Measurements from ENCODE around the gene MAP3K13.

MAP3K13 gene

DNA sequence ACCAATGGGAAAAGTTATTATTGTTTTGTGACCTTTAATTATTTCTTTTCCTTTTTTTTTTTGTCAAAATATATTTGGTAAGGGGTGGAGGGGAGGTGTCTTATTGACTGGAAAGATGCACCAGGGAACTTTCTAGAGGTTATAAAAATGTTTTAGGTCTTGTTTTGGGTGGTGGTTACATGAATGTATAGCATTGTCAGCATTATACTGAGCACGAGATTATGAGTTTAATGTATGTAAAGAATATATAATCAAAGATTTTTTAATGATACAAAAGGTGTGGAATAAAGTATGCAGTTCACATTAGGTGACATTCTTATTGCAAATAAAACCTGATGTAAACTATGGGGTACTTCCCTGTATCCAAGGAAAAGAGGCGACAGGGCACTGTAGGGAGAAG, 23.0 kb upstream of the MAP3K13 start:
- TF ChIP-seq EZH2 (IDR thresholded peaks at IDR 0.05; ENCODE audit: borderline replicate concordance, low read depth, low read length, severe bottlenecking): no peak
- TF ChIP-seq, protein P1, sequence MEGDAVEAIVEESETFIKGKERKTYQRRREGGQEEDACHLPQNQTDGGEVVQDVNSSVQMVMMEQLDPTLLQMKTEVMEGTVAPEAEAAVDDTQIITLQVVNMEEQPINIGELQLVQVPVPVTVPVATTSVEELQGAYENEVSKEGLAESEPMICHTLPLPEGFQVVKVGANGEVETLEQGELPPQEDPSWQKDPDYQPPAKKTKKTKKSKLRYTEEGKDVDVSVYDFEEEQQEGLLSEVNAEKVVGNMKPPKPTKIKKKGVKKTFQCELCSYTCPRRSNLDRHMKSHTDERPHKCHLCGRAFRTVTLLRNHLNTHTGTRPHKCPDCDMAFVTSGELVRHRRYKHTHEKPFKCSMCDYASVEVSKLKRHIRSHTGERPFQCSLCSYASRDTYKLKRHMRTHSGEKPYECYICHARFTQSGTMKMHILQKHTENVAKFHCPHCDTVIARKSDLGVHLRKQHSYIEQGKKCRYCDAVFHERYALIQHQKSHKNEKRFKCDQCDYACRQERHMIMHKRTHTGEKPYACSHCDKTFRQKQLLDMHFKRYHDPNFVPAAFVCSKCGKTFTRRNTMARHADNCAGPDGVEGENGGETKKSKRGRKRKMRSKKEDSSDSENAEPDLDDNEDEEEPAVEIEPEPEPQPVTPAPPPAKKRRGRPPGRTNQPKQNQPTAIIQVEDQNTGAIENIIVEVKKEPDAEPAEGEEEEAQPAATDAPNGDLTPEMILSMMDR (IDR thresholded peaks at IDR 0.05; ENCODE audit: borderline replicate concordance, extremely low read depth, low read length, poor library complexity, severe bottlenecking): no peak
- no peak overlapping the region for H2AFZ ChIP-seq (ENCODE audit: low read depth, low read length)
- H3K27me3 ChIP-seq (ENCODE audit: insufficient read depth, low read length, poor library complexity): peaks cover 3% of the 10 kb centered on the region
- no peaks in the 10 kb centered on the region for H3K36me3 ChIP-seq (ENCODE audit: insufficient read depth, low read length)
- no peak overlapping the region for H3K27ac ChIP-seq (ENCODE audit: low read length)
- no peaks in the 10 kb centered on the region for H3K79me2 ChIP-seq (ENCODE audit: insufficient read depth, low read length)
- ATAC-seq (ENCODE audit: insufficient read depth, low read depth) (no peak), DNase-seq (no peak)
- H3K9me3 ChIP-seq (ENCODE audit: insufficient read depth, low read length, severe bottlenecking): no peaks in the 10 kb centered on the region
- H3K9ac ChIP-seq (ENCODE audit: low read depth, low read length): no peak overlapping the region
- H3K4me3 ChIP-seq (ENCODE audit: low read depth in 1 of 2, low read length in 2 of 2): no peak overlapping the region
- no peaks in the 10 kb centered on the region for H3K4me1 ChIP-seq (ENCODE audit: insufficient read depth, low read length)
- no peaks in the 10 kb centered on the region for H4K20me1 ChIP-seq (ENCODE audit: insufficient read depth, low read length)
- no peak overlapping the region for H3K4me2 ChIP-seq (ENCODE audit: insufficient read depth, low read length)

DNA sequence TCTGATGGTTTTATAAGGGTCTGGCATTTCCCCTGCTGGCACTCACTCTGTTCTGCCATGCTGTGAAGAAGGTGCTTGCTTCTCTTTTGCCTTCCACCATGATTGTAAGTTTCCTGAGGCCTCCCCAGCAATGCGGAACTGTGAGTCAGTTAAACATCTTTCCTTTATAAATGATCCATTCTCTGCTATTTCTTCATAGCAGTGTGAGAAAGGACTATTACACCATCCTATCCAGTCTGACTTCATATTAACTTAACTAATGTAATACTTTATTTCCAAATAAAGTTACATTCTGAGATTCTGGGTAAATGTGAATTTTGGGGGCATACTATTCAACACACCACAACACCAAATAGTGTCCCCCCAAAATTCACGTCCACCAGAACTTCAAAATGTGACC, 22.2 kb upstream of the MAP3K13 start:
- Histone ChIP-seq H3K4me1 (ENCODE audit: insufficient read depth, low read length) (no peaks in the 10 kb centered on the region), H4K20me1 (ENCODE audit: insufficient read depth, low read length) (no peaks in the 10 kb centered on the region), H3K4me3 (ENCODE audit: low read depth in 1 of 2, low read length in 2 of 2) (no peak overlapping the region), H3K4me2 (ENCODE audit: insufficient read depth, low read length) (no peak overlapping the region), H3K36me3 (ENCODE audit: insufficient read depth, low read length) (no peaks in the 10 kb centered on the region), H3K79me2 (ENCODE audit: insufficient read depth, low read length) (no peaks in the 10 kb centered on the region), H3K9me3 (ENCODE audit: insufficient read depth, low read length, severe bottlenecking) (no peaks in the 10 kb centered on the region), H3K9ac (ENCODE audit: low read depth, low read length) (no peak overlapping the region), H2AFZ (ENCODE audit: low read depth, low read length) (no peak overlapping the region), H3K27me3 (ENCODE audit: insufficient read depth, low read length, poor library complexity) (peaks cover 3% of the 10 kb centered on the region), H3K27ac (ENCODE audit: low read length) (no peak overlapping the region)
- ATAC-seq (ENCODE audit: insufficient read depth, low read depth): no peak
- no peak for DNase-seq
- TF ChIP-seq EZH2 (IDR thresholded peaks at IDR 0.05; ENCODE audit: borderline replicate concordance, low read depth, low read length, severe bottlenecking): no peak
- TF ChIP-seq, protein P1 (IDR thresholded peaks at IDR 0.05; ENCODE audit: borderline replicate concordance, extremely low read depth, low read length, poor library complexity, severe bottlenecking): no peak

DNA sequence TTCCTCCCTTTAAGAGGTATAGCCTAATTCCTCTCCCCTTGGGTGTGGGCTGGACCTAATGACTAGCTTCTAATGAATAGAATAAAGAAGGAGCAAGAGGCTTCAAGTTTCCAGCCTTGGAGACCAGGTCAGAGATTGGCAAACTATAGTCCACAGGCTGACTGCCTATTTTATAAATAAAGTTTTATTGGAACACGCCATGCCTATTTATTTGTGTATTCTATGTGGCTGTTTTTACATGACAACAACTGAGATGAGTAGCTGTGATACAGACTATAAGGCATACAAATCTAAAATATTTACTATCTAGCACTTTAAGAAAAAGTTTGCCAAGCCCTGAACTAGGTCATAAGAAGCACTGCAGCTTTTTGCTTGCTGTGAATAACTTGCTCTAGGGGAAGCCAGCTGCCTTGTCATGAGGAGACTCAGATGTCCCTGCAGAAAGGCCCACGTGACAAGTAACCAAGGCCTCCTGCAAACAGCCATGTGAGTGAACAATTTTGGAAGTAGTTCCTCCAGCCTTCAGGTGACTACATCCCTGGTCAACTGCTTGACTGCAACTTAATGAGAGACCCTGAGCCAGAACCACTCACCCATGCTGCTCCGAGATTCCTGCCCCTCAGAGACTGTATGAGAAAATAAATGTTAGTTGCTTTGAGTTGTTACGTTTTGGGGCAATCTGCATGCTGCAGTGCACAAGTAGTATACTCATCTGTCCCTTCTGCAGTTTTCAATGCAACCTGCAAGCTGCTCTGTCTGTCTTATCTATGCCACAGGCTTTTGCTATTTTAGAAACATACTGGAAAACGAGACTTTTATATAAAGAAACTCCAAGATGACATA, 21.1 kb upstream of the MAP3K13 start:
- Histone ChIP-seq H3K27ac (ENCODE audit: low read length) (no peak overlapping the region), H2AFZ (ENCODE audit: low read depth, low read length) (no peak overlapping the region), H4K20me1 (ENCODE audit: insufficient read depth, low read length) (no peaks in the 10 kb centered on the region), H3K27me3 (ENCODE audit: insufficient read depth, low read length, poor library complexity) (peaks cover 3% of the 10 kb centered on the region), H3K4me2 (ENCODE audit: insufficient read depth, low read length) (no peak overlapping the region), H3K9ac (ENCODE audit: low read depth, low read length) (no peak overlapping the region), H3K4me3 (ENCODE audit: low read depth in 1 of 2, low read length in 2 of 2) (no peak overlapping the region), H3K9me3 (ENCODE audit: insufficient read depth, low read length, severe bottlenecking) (no peaks in the 10 kb centered on the region), H3K4me1 (ENCODE audit: insufficient read depth, low read length) (no peaks in the 10 kb centered on the region), H3K36me3 (ENCODE audit: insufficient read depth, low read length) (no peaks in the 10 kb centered on the region), H3K79me2 (ENCODE audit: insufficient read depth, low read length) (no peaks in the 10 kb centered on the region)
- TF ChIP-seq, protein P1 (IDR thresholded peaks at IDR 0.05; ENCODE audit: borderline replicate concordance, extremely low read depth, low read length, poor library complexity, severe bottlenecking): no peak
- TF ChIP-seq EZH2 (IDR thresholded peaks at IDR 0.05; ENCODE audit: borderline replicate concordance, low read depth, low read length, severe bottlenecking): no peak
- no peak for DNase-seq
- ATAC-seq (ENCODE audit: insufficient read depth, low read depth): no peak

Data from DND-41 (cell line).